CD4-positive, alpha-beta T cell treated with Interleukin-6 for 4 hours (primary cell): ENCODE measurements around the gene HIC2.
"Not testable (repeated sequence)": the region's sequence is repeated elsewhere in the genome, so short reads cannot be mapped to it uniquely, and the experiment has no call there.

Source experiments
- DNase-seq: peaks from one replicate; pipeline ENCODE4 v3.0.0-alpha.2; 2020; ENCODE audit warnings: mixed read lengths

The HIC2 gene

DNA sequence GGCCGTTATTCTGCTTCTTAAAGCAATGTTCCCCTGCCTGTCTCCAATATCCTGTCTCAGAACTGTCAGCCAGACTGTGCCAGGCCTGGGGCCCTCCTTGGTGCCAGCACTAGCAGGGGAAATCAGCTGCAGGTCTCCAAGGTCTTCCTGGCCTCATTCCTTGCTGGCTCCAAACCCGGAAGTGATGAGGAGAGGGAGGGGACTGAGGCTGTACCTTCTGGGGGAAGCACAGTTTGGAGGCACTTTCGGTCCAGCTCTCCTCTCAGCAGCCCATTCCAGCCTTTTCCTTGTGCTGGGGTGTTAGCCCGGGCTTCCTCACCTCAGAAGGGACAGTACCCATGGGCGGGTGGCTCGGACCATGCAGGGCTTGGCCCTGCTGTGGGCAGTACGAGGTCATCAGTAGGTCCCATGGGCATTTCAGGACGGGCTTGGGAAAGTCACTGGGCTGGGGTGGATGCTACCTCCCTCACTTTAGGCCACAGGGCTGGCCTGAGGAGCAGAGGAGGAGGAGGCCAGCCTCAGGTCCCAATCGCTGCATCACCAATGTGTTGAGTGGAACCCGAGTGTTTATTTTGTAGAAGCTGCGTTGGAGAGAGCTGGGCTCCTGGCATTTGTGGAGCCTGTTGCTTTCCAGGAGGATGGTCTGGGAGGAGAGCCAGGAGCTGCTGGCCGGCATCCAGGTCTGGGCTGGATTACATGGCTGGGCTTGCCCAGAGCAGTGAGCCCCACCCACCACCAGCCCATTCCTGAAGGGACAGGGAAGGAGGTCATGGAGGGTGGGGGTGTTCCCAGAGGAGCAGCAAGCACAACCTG is 19.0 kb downstream of the HIC2 start:
- not testable (repeated sequence) for DNase-seq

DNA sequence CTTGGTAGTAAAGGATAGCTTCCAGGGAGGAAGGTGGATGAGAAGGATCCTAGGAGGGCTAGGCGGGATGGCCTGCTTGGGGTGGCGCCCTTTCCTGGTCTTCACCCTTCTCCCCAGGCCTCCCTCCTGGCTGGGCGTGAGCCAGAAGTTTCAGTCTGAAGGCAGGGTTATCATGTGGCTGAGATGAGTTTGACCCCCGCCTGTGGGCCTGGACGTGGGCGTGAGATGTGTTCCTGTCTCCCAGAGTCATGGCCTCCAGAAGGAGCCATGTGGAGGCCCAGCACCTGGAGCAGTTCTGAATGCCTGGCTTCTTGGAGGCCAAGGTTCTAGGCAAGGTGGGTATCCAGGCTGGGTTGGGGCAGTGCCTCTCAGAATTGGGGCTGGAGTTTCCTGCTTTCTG is 20.8 kb downstream of the HIC2 start:
- not testable (repeated sequence) for DNase-seq

DNA sequence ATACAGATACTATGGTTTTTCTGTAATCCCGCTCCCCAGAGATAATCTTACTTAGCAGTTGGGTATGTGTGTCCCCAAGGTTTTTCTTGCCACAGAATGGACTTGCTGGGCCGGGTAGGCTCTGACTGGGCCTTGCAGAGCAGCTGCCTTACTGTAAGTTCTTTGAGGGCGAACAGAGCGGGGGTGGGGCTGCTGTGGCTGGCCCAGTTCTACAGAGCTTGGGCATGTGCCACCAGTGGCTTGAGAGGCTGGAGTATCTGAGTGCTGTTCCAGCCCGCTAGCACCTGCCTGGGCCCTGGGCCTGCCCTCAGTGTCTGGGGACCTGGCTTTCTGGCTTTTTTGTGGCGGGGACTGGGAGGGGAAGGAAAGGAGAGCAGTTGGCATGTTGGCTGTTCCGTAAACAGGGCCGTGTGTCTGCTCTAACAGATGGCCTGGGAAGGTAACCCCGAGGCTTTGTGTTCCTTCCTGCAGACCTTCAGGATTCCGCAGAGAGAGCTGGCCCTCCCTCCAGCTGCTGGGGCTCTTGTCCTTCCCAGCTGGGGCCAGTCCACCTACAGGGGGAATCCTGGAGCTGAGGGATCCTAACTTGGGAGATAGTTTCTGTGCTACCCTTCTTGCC is 23.0 kb downstream of the HIC2 start:
- DNase-seq = not testable (repeated sequence)

DNA sequence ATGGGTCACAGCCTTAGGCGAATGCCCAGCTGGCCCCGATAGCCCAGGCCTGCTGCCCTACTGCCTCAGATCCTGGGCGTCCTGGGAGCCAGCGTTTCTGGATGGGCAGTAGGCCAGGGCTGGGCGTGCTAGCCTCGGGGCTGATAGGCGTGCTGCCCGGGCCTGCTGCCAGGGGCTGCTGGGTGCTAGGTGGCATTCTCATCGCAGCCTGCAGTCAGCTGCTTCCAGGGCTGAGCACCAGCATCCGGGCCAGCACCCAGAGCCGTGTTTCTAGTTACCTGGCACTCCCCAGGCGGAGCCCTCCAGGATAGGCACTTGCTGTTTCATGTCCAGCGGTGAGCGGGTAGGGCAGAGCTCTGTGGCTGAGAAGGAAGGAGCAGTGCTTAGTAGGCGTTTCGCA is 23.5 kb downstream of the HIC2 start:
- not testable (repeated sequence) for DNase-seq

DNA sequence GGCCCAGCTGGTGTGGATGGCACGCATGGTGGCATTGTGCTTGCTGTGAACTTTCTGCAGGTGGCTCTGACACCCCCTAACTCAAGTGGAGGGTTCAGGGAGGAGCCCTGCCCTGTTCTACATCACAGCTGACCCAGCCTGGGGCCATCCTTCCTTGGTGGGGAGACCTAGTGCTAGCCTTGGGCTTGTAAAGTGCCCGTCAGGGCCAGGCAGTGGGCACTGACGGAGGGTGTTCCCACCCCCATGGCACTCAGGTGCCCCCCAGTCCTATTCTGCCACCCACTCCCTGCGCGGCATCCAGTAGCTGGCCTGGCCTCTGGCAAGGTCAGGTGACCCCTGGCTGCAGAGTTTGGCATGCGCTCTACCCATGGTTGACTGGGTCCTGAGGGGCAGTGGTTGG is 24.0 kb downstream of the HIC2 start:
- not testable (repeated sequence) for DNase-seq

DNA sequence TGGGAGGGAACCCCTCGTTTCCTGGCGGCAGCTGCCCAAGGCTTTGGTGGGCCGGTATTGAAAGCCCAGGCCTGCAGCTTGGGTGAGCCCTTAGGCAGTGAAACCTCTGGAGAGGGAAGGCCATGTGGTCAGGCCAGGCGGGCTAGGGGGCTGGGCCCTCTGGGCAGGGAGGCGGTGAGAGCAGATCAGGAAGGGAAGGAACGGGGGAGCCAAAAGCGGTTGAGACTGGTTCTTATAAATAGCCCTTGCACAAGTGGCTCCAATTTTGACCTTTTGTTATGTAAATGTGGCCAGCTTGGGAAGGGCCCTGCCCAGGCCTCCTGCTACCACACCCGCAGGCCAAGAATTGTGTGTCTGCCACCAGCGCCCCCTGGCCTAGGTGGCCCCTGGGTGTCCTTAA is 25.0 kb downstream of the HIC2 start:
- not testable (repeated sequence) for DNase-seq

DNA sequence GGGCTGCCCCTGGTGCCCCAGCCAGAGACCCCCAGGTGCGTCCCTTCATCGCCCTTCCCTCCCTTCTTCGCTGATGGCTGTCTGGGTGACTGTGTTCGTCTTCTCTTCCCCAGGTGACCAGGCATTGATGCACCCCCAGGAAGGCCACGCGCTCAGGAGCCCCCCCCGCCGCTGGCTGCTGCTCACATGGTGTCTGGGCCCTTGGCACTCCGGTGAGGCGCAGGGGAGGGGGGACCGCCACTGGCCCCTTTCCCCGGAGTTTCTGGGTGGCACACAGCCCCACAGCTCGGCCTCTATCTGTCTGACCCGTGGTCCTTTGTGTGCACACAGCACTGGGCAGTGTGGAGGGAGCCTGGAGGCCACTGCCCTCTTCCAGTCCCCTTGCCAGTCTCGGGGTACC is 25.5 kb downstream of the HIC2 start:
- not testable (repeated sequence) for DNase-seq

DNA sequence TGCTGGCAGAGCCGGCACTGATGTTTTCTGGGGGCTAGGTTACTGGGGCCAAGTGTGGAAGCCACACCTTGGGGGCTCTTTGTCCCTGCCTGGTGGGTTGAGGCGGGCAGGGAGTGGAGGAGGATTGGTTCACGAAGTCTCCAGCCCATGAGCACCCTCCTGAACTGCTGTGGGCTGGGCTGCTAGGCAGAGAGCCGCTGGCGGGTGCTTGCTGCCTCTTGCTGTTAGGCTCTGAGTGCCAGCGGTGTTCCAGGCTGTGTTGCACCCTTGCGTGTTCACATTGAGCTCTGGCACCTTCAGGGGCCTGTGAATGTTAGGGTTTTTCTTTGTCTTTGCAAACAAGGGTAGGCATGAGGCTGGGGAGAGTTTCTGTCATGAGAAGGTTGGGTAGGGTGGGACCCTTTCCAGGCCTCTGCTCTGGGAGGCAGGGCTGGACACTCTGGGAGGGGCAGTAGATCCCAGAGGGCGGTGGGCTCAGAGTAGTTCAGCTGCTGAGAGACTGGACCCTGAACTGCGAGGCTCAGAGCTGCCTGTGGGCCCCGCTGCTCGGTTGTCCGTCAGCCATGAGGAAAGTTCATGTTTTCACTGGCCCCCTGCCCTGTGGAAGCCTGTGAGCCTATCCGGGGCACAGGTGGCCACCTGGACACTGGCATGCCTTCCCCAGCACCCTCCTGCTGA is 26.0 kb downstream of the HIC2 start:
- no peak for DNase-seq

DNA sequence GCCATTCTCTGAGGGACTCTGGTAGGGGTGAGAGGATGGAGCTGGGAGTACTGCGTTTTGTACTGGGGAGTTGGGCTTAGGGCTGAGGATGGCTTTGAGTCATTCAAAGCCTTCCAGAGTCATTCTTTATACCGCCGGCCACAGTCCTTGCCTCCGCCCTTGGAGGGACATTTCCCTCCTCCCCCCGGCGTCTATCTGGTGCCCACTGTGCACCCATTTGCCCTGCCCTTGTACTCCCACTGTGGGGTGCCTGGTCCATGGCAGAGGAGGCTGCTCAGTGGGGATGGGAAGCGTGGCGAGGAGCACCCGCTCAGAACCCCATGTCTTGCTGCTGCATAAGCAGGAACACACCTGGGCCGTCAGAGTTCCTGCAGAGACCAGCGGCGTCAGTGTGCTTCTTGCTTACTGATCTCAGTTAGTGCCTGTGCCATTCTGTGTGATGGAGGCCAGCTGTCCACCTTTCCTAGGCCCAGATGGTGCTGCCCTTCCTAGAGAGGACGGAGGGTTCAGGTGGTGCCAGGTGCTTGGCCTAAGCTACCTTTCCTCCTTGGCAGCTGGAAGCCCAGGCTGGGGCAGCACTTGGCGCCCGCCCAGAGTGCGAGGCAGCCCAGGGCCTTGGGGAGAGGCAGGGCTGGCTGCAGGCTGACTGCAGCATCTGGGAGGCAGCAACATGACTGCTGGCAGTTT is 26.7 kb downstream of the HIC2 start:
- no peak for DNase-seq

DNA sequence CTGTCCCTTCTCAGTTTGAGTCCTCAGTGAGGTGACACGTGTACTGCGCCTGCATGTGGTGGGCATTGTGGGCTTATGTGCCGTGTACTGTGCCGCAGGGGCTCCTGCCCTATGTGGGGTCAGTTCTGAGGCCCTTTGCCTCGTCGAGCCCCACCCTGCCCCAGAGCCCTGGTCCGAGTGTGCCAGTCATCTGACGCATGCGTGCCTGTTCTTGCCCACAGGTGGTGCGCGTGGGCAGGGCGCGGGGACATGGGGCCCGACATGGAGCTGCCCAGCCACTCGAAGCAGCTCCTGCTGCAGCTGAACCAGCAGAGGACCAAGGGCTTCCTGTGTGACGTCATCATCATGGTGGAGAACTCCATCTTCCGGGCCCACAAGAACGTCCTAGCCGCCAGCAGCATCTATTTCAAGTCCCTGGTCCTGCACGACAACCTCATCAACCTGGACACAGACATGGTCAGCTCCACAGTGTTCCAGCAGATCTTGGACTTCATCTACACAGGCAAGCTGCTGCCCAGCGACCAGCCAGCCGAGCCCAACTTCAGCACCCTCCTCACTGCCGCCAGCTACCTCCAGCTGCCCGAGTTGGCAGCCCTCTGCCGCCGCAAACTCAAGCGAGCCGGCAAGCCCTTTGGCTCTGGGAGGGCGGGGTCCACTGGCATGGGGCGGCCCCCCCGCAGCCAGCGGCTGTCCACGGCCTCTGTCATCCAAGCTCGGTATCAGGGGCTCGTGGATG is 27.7 kb downstream of the HIC2 start:
- DNase-seq = no peak

DNA sequence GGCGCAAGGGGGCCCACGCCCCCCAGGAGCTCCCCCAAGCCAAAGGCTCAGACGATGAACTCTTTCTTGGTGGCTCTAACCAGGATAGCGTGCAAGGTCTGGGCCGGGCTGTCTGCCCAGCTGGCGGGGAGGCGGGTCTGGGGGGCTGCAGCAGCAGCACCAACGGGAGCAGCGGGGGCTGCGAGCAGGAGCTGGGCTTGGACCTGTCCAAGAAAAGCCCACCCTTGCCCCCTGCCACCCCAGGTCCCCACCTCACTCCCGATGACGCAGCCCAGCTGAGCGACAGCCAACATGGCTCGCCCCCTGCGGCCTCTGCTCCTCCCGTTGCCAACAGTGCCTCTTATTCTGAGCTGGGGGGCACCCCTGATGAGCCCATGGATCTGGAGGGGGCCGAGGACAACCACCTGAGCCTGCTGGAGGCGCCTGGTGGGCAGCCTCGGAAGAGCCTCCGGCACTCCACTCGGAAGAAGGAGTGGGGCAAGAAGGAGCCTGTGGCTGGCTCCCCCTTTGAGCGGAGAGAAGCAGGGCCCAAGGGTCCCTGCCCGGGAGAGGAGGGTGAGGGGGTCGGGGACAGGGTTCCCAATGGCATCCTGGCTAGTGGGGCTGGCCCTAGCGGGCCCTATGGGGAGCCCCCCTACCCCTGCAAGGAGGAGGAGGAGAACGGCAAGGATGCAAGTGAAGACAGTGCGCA is 28.4 kb downstream of the HIC2 start:
- no peak for DNase-seq

DNA sequence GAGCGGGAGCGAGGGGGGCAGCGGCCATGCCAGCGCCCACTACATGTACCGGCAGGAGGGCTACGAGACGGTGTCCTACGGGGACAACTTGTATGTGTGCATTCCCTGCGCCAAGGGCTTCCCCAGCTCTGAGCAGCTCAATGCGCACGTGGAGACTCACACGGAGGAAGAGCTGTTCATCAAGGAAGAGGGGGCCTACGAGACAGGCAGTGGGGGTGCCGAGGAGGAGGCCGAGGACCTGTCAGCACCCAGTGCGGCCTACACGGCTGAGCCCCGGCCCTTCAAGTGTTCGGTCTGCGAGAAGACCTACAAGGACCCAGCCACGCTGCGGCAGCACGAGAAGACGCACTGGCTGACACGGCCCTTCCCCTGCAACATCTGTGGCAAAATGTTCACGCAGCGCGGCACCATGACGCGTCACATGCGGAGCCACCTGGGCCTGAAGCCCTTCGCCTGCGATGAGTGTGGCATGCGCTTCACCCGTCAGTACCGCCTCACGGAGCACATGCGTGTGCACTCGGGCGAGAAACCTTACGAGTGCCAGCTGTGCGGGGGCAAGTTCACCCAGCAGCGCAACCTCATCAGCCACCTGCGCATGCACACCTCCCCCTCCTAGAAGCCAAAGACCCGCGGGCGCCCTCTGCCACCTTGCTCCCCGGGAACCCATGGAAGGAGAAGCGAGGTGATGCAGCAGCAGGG is 29.1 kb downstream of the HIC2 start:
- DNase-seq = no peak

DNA sequence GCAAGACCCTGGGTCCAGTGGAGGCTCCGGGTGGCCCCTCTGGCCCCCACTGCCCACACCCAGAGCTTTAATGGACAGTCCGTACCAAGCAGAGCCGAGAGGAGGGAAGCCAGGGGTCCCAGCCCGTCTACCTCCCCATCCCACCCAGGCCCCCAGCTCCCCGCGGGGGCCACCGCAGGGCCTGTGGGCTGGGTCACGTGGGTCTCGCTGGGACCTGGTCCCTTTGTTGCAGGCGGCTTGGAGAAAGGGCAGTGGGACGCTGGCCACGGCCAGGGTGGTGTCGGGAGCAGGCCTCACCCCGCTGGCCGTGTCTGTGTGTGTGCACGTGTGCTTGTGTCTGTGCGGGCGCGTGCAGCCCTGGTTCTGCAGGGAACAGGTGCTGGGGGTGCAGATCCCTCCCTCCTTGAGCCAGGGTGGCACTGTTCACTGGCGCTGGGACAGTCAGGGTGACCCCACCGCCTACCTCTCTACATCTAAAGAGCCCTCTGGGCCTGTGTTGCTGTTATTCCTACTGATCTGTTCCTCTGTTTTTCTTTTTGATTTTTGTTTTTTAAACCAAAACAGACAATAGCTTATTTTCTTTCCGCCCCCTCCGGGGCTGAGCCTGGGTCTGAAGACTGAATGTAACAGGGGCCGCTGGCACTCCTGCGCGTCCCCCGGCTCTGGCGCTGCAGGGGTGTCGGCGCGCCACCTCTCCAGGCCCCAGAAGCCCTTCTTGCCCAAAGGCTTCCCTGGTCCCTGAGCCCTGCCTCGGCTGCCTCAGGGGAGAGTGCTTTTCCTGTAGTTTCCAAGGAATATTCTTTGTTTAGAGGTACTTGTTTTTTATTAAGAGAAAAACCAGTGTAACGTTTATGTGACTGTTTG is 29.9 kb downstream of the HIC2 start:
- DNase-seq = no peak

DNA sequence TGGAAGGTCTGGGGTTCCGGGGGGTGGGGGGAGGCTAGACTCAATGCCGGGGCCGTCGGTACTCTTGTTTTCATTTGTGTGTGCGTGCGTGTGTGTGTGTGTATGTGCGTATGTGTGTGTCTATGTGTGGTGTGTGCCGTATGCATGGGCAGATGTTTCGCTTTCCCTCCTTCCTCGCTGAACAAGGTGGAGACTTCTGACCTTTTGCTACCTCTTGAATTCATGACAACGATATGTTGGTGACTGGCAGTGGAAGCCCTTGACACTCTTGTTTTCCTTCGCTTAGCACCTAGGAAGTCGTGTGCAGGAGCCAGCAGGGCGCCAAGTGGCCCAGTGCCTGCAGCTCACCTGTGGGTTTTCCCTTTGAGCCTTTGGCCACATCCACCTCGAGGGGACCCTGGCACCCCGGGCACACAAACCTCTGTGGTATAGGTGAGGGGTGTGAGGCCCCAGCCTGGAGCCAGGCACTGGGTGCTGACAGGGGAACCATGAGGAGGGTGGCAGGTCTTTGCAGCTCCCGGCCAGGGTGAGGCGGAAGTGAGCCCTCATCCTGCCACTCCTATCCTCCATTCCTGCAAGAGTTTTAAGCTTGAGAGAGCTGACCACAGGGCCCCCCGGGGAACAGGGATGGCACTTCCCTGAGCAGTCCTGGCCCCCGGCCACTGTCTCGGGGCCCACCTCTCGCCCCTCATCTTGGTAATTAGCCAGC is 30.7 kb downstream of the HIC2 start:
- no peak for DNase-seq

DNA sequence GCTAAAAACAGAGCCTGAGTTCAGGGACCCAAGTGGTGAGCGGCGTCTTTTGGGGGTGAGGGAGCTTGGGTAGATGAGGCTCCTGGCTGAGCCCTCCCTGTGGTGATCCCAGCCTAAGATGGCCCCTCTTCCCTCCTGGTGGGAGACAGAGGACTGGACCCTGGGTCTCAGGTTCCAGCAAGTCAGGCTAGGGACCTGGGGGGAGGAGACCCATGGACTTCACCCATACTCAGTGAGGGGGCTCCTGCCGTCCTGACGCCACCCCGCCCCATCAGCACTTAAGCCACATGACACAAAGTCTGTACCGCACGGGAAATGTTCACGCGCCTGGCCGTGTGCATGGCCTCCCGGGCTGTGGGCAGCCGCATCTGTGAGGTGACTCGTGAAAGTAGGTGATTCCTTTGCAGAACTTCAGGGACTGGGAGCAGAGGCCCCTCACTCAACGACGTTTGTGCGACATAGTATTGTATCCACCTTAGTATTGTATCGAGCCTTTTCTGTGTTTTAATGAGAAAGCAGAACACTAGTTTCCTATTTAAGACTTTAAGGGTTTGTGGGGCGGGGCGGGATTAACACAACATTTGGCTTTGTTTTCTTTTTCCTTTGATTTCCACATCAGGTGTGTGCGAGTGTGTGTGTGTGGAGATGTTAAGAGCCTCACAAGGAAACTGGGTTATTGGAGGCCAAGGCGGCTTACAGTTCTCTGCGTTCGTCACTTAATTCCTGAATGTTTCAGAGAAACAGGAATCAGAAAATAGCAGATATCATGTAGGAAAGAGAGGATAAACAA is 31.7 kb downstream of the HIC2 start:
- no peak for DNase-seq

DNA sequence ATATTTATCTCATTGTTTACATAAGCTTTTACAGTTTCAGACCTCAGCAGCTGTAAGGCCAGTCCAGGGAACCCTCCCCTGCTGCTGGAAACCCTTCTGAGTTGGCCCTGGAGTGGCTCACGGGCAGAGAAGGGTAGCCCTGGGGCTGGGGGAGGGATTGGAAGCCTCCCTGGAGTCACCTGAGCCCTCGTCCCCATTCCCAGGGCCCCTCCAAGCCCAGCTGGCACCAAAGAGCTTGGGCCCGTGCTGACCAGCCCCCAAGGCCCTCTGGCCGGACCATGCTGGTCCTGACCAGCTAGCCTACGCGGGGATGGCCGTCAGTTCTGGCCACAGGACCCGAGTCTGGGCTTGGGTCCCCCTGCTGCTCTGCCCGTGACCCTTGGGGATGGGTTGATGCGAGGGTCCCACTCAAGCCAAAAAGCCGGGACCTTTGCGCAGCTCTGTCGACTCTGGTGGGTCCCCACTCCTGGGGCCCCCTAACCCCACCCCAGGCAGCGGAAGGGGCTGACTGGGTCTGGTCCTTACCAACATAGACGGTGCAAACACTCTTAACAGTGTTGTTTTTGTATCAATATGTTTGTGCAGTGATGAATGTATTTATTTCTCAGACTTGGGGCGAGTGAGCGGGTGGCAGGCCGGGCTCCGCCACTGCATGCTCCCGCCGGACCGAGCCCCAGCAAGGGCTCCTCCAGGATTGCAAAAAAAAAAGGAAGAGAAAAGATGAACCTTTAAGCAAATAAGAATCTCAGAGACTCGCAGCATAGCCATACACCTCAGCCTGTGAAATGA is 32.6 kb downstream of the HIC2 start:
- DNase-seq = no peak

DNA sequence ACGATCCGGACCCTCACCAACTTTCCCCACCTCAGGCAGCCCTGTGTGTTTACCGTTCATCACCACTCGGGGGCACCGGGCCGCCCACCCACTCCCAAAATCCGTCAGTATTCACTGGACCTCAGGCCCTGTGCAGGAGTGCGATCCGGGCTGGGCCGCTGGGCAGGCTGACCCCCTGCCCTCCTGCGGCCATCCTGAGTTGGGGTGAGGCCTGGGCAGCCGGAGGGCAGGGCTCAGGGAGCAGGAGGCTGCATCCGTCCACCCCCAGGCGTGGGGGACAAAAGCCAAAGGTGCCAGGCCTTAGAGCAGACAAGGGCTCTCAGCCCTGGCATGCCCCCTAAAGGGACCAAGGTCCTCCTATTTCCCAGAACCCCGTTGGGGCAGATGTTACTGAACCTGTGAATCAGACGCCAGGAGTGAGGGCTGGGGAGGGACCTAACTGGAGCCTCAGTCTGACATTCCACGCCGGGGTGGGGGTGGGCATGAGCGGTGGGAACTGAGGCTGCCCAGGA is 33.2 kb downstream of the HIC2 start:
- no peak for DNase-seq

DNA sequence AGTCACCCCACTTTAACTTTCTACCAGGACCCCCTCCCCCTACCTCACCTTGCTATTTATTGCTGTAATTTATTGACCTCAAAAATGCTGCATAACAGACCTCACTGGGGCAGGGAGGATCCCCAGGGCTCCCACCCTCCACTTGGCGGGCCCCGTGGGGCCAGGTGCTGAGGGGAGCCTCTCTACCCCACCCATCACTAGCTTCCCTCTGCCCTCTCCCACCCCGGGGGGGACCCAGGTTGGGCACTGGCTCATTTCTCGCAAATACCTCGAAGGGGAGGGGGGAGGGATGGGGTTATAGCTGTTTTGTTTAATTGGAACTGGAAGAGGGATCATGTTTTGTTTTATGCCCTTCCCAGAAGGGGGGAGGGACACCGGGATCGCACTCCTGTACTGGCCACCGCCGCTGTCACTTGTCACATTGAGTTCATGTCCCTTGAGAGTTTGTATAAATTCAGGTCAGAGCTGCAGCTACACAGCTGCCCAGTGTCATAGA is 33.7 kb downstream of the HIC2 start:
- DNase-seq = no peak
